D721Med (cell line): ENCODE data around the gene OGT.

ENCODE experiments used
- DNase-seq: peaks from one replicate; pipeline ENCODE4 v3.0.0; 2011; ENCODE audit warnings: low spot score; ENCODE audit not compliant: insufficient read length
- FAIRE-seq: peaks from 2 replicates; lab custom pipeline; 2011; peaks lifted over from hg19 to GRCh38; lab: Jason Lieb, UNC
- TF ChIP-seq, protein P1 (sequence below): IDR thresholded peaks from 2 replicates; pipeline ENCODE4 v1.5.1; 2012; ENCODE audit warnings: mild to moderate bottlenecking, control low read depth; ENCODE audit not compliant: insufficient read depth; ENCODE audit errors: missing control alignments

The OGT gene

DNA sequence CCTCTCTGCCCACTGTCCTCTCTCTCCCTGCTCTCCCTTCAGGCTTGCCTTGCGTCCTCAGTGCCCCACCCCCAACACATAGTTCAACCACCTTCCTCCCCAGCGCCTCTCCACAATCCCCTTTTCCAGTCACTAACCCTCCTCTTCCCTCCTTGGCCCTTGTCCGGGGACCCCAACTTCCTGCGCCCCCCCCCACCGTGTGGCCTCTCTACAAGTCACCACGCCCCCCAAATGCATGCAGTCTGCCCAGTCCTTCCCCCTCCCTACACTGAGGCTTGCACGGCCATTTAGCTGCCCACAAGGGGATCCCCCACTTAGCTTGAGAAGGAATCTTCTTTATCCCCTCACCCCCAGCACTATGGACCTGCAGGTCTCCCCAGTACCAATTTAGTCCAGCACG, 84.8 kb downstream of the OGT start:
- TF ChIP-seq, protein P1, sequence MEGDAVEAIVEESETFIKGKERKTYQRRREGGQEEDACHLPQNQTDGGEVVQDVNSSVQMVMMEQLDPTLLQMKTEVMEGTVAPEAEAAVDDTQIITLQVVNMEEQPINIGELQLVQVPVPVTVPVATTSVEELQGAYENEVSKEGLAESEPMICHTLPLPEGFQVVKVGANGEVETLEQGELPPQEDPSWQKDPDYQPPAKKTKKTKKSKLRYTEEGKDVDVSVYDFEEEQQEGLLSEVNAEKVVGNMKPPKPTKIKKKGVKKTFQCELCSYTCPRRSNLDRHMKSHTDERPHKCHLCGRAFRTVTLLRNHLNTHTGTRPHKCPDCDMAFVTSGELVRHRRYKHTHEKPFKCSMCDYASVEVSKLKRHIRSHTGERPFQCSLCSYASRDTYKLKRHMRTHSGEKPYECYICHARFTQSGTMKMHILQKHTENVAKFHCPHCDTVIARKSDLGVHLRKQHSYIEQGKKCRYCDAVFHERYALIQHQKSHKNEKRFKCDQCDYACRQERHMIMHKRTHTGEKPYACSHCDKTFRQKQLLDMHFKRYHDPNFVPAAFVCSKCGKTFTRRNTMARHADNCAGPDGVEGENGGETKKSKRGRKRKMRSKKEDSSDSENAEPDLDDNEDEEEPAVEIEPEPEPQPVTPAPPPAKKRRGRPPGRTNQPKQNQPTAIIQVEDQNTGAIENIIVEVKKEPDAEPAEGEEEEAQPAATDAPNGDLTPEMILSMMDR = no peak
- DNase-seq = no peak
- no peak for FAIRE-seq

DNA sequence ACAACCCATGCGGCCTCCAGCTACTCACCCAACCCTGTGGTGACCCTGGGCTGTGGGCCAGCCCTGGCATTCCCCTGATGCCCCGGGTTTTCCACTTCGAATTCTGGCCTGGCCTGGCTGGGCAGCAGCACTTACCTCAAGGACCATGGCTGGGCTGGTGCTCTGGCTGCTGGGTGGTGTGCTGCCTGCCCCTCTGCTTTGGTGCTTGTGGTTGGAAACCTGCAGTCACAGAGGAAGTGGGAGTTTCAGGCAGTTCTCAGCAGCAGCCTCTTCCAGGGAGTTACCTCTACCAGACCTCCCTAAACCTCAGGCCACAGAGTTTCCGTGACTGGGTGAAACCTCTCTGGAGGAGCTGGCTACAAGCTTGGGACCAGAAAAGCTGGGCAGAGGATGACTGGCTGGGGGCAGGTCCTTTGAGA, 85.4 kb downstream of the OGT start, which contains the start of gene CXCR3:
Gene CXCR3, minus strand, starts transcription at position 209 of the 419 bp plus-strand sequence. Its CDS starts 62 bp downstream, at position 147.
- no peak for FAIRE-seq
- no peak for DNase-seq
- TF ChIP-seq, protein P1 = no peak

DNA sequence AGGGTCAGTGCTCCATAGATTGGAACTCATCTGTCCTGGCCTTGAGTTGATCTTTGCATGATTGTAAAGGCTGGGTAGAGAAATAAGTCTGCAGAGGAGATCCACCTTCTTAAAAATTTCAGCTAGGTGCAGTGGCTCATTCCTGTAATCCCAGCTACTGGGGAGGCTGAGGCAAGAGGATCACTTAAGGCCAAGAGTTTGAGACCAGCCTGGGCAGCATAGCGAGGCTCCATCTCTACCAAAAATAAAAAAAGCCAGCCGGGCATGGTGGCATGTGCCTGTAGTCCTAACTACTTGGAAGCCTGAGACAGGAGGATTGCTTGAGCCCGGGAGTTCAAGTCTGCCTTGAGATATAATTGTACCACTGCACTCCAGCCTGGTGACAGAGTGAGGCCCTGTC, 85.9 kb downstream of the OGT start:
- TF ChIP-seq, protein P1 = no peak
- DNase-seq (no peak), FAIRE-seq (no peak)

DNA sequence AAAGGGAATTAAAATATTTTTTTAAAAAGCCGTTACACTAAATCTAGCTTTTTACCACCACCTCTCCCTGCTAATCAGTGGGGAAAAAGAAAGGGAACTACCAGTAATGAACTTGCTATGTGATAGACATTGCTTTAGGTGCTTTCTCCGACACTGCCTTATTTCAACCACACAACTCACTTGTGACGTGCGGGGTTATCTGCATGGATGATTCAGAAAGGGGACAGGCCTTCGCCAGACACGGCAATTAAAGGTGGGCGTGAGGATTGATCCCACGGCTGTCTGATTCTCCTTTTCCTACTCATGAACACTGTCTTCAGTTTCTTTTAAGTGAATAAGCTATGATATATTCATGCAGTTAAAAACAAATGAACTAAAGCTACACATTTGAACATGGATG, 86.3 kb downstream of the OGT start:
- DNase-seq (no peak), FAIRE-seq (no peak)
- TF ChIP-seq, protein P1 = no peak

DNA sequence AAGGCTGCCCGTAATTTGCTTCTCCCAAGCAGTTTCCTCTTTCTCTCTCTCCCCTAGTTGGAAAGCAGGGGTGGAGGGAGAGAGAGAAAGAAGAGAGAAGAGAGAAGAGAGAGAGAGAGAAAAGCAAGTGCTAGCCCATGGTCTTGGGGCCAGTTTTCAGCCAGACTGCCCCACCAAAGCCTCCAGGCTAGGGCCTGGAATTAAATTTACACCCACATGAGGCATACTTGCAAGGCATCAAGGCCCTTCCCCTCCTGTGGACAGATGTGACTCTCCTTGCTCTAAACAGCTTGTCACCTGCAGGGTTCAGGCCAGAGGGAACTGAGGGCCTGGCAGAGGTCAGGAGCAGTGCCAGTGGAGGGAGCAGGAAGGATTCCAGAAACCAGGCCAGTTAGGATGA, 87.1 kb downstream of the OGT start:
- FAIRE-seq (no peak), DNase-seq (no peak)
- TF ChIP-seq, protein P1 = no peak

DNA sequence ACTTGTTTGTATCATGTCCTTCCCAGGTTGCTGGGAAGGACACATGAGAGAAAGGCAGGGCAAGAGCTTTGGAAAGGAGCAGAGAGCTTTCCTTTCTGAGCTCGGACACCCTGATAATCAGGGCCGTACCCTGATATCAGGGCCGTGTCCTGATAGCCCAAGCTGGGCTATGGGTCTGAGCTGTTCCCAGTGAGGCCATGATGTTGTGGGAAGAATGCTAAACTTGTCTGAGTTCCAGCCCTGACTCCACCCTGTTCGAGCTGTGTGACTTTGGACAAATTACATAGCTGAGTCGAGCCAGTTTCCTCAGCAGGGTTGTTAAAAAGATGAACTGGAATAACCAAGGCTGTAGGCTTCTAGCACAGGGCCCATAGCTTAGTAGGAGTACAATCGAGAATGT, 88.7 kb downstream of the OGT start:
- FAIRE-seq = no peak
- DNase-seq = no peak
- TF ChIP-seq, protein P1 = no peak

DNA sequence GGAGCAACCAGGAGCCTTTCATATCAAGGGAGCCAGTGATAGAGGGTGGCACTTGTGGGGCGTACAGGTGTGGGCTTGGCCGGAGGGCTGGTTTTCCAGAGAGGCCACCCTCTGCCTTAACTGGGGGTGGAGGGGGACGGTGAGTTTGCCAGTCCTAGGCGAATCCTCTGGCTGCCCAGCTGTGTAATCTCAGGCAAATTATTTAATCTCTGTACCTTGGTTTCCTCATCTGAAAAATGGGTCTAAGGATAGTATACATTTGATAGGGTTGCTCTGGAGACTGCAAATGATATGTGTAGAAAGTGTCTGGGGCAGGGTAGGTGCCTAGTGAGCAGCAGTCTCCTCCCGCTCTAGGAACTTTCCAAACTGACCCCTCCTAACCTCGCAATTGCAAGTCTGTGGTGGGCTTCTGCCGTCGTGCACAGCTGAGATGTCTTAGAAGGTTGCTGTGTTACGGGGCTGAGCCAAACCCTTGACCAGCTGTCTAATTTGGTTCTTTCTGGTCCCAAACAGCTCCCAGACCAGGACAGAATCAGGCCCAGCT, 89.2 kb downstream of the OGT start:
- DNase-seq = no peak
- TF ChIP-seq, protein P1 = no peak
- FAIRE-seq = no peak
